Measurements from ENCODE around the gene LMO7. TPM values are rescaled to one million over a fixed set of nuclear protein-coding genes. Genes with fewer than 3 reads are reported as not detected.
A peak's percentile ranks its signal among the peaks of the same experiment; 100 is the strongest.

LMO7 gene
- total RNA-seq, 2 experiments from 2014 or later: 12.2 to 15.3 TPM

DNA sequence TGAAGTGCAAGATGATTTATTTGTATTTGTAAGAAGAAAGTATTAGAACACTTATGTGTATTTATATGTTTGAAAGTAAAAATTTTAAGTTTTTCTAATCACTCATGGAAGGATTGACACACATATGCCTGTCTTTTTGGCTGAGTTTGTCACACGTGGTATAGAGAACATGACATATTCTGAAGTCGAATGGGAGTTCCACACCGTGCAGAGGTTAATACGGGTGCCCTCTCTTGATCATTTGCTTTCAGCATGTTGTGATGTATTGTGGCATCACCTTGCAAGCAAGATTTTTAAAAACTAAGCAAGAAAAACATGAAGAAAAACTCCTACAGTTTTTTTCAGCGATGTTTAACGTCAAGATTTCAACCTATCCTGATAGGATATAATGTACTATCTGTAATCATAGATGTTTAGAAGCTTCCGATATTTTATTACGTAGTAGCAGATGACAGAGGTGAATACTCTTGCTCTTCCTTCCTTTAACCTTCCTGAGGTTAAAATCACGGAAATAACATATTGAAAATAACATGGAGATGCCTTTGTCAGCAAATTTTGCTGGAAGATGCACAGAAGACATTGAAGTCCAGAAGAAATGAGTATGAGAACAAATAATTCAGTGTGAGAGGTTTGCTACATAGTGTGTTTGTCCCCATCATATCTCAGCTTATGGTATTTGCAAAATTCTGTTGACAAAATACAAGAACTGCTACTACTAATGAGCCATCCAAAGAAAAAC lies 231.4 kb downstream of the LMO7 start:
- POLR2A ChIA-PET: no interaction called here
- intact Hi-C loops (cut with micrococcal nuclease): no loop called here
- Mint-ChIP-seq H3K27ac (no peak overlapping the region), H3K36me3 (ENCODE audit: low read depth) (no peaks in the 10 kb centered on the region), H3K4me1 (ENCODE audit: low read depth) (peaks cover 3% of the 10 kb centered on the region), H3K4me3 (no peak overlapping the region), H3K27me3 (peaks cover 1% of the 10 kb centered on the region), H3K9me3 (no peaks in the 10 kb centered on the region)
- ATAC-seq: no peak
- TF ChIP-seq, protein P1, sequence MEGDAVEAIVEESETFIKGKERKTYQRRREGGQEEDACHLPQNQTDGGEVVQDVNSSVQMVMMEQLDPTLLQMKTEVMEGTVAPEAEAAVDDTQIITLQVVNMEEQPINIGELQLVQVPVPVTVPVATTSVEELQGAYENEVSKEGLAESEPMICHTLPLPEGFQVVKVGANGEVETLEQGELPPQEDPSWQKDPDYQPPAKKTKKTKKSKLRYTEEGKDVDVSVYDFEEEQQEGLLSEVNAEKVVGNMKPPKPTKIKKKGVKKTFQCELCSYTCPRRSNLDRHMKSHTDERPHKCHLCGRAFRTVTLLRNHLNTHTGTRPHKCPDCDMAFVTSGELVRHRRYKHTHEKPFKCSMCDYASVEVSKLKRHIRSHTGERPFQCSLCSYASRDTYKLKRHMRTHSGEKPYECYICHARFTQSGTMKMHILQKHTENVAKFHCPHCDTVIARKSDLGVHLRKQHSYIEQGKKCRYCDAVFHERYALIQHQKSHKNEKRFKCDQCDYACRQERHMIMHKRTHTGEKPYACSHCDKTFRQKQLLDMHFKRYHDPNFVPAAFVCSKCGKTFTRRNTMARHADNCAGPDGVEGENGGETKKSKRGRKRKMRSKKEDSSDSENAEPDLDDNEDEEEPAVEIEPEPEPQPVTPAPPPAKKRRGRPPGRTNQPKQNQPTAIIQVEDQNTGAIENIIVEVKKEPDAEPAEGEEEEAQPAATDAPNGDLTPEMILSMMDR (IDR thresholded peaks at IDR 0.05): no peak
- CTCF ChIA-PET: interaction anchor here (2.0 to 4.7 kb wide), 2 partner anchors 29 to 171 kb away, joined by 4 to 85 read pairs; no protein-coding TSS in a partner anchor
- no peak for DNase-seq

DNA sequence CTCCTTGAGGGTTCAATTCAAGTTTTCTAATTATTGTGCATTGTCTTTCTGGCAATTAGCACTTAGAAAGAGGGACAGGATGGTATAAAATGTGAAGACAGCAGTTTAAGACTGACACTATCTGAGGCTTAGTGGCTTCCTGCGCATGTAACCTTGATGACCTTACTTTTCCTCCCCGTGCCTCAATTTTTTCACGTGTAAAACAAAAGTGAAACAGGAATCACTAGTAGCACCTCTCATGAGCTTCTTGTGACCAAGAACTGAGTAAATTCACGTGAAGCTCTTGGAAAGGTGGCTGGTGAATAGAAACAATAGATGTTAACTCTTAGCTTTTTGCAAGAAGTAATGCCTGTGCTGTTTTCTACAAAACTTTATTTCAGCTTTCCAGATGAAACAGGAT lies 233.9 kb downstream of the LMO7 start:
- Mint-ChIP-seq H3K9me3 (no peaks in the 10 kb centered on the region), H3K4me3 (peak overlapping the region; percentile 54), H3K4me1 (ENCODE audit: low read depth) (peaks cover 3% of the 10 kb centered on the region), H3K27me3 (peaks cover 1% of the 10 kb centered on the region), H3K36me3 (ENCODE audit: low read depth) (no peaks in the 10 kb centered on the region), H3K27ac (peak overlapping the region; percentile 27)
- POLR2A ChIA-PET: interaction anchor here (0.9 kb wide), 1 partner anchor 203 kb away, joined by 4 read pairs; no protein-coding TSS in a partner anchor
- DNase-seq: peak; percentile 19
- peak; percentile 81 for ATAC-seq
- CTCF ChIA-PET: interaction anchor here (0.7 to 4.7 kb wide), 45 partner anchors 9 to 1082 kb away, joined by 3 to 85 read pairs (median 5); no protein-coding TSS in a partner anchor
- intact Hi-C loops (cut with micrococcal nuclease): loop anchor here (10.0 kb wide), 1 partner anchor 1035 kb away; no protein-coding TSS in a partner anchor
- TF ChIP-seq, protein P1 (IDR thresholded peaks at IDR 0.05): no peak

DNA sequence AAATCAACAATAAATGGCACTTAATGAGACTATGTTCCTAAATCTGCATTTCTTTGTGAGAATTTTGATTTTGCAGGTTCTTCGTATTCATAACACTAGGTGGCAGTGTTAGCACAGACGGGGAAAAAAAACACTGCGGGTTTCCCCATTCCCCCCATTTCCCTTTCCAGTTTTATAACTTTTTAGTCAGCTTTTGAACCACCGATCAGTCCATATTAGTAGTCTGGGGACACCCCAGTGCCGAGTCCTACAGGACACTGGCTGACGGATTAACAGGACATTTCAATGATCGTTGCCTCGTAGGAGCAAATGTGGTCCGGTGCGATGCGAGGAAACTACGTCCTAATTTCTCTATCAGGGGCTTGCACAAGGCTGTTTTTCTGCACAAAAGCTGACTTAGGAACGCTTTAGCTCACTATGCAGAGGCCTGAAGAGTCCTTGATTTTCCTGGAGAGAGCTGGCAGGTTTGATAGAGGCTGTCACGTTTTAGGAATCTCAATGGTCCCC lies 234.3 kb downstream of the LMO7 start:
- DNase-seq: peak; percentile 6
- intact Hi-C loops (cut with micrococcal nuclease): loop anchor here (10.0 kb wide), 1 partner anchor 1034 kb away; no protein-coding TSS in a partner anchor
- CTCF ChIA-PET: interaction anchor here (0.6 to 4.7 kb wide), 45 partner anchors 9 to 1081 kb away, joined by 3 to 85 read pairs (median 5); no protein-coding TSS in a partner anchor
- Mint-ChIP-seq H3K27ac (peak overlapping the region; percentile 27), H3K4me1 (ENCODE audit: low read depth) (peaks cover 6% of the 10 kb centered on the region), H3K36me3 (ENCODE audit: low read depth) (no peaks in the 10 kb centered on the region), H3K9me3 (no peaks in the 10 kb centered on the region), H3K27me3 (peaks cover 1% of the 10 kb centered on the region), H3K4me3 (peak overlapping the region; percentile 54)
- POLR2A ChIA-PET: no interaction called here
- peak; percentile 47 for ATAC-seq
- TF ChIP-seq, protein P1 (IDR thresholded peaks at IDR 0.05): peak; percentile 87

DNA sequence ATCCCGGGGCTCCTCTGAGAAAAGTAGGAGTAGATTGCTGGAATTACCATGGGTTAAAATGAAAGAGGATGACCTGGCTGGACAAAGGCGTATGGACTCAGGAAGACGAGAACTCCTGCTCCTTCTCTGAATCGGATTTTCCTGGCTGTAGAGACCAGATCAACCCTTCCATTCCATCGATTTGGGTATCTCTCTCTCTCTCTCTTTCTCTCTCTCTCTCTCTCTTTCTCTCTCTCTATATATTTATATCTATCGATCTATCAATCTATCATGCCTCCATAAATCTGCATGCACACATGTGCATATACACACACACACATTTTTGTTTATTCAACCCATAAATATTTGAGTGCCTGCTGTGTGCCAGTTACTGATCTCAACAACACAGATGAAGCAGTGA lies 234.9 kb downstream of the LMO7 start:
- Mint-ChIP-seq H3K27me3 (peaks cover 1% of the 10 kb centered on the region), H3K9me3 (no peaks in the 10 kb centered on the region), H3K27ac (no peak overlapping the region), H3K36me3 (ENCODE audit: low read depth) (no peaks in the 10 kb centered on the region), H3K4me1 (ENCODE audit: low read depth) (peaks cover 7% of the 10 kb centered on the region), H3K4me3 (no peak overlapping the region)
- ChIA-PET CTCF (interaction anchor here (0.6 to 4.7 kb wide), 29 partner anchors 10 to 1081 kb away, joined by 3 to 85 read pairs (median 5); no protein-coding TSS in a partner anchor), POLR2A (no interaction called here)
- intact Hi-C loops (cut with micrococcal nuclease): loop anchor here (10.0 kb wide), 1 partner anchor 1034 kb away; no protein-coding TSS in a partner anchor
- TF ChIP-seq, protein P1 (IDR thresholded peaks at IDR 0.05): no peak
- no peak for ATAC-seq
- DNase-seq: no peak

Data from activated CD8-positive, alpha-beta T cell treated with anti-CD3 and anti-CD28 coated beads for 36 hours (primary cell).